K562 (cell line): ENCODE measurements around the gene SAE1. TPM values are rescaled to one million over a fixed set of nuclear protein-coding genes. Genes with fewer than 3 reads are reported as not detected.

Source experiments
- ATAC-seq: fragments of 200-7000 bp; cut with Tn5 transposase; 3 replicates; pipeline ENCODE4 v1.9.1; 2020; ENCODE audit warnings: moderate library complexity
- BruUV-seq: library from RNA; stranded (reverse); fragments of 400-500 nt; replicated peaks from 2 replicates; lab custom pipeline; 2021; lab: Mats Ljungman, UMichigan
- CTCF ChIA-PET: fragments of 300-600 bp; formaldehyde crosslinking; extraction: SDS; loops from one replicate; lab custom pipeline; 2021; ENCODE audit warnings: low intra/inter-chr PET ratio; lab: Yijun Ruan, JAX
- POLR2A ChIA-PET: fragments of 300-600, 350-650 bp; sonication (Branson Sonifier 250); formaldehyde crosslinking; extraction: SDS; loops from one replicate; lab custom pipeline; 2021; ENCODE audit warnings: antibody characterized with exemption, inconsistent platforms; lab: Yijun Ruan, JAX
- DNase-seq, 4 experiments: peaks; one replicate each; pipeline versions ENCODE4 v3.0.0 to v3.0.0-alpha.2; 2011 to 2018; ENCODE audit warnings: low spot score in 3 of 4, mixed read lengths in 3 of 4; ENCODE audit errors: extremely low read depth in 1 of 4
- FAIRE-seq: peaks from 2 replicates; lab custom pipeline; 2011; peaks lifted over from hg19 to GRCh38; lab: Jason Lieb, UNC
- H2AFZ ChIP-seq: 2 replicates; pipeline ENCODE4 v1.6.0; 2011; ENCODE audit warnings: low read depth, low read length, control low read depth, inconsistent platforms
- H3K27ac ChIP-seq: fragments of 200-600 bp; 3 replicates; pipeline ENCODE4 v1.8.0; 2011; ENCODE audit warnings: low read depth, mild to moderate bottlenecking, control low read depth, inconsistent platforms, low read length, moderate library complexity, mixed read lengths; ENCODE audit errors: extremely low read depth
- H3K27me3 ChIP-seq, 2 experiments: fragments of 300-600 bp in 1 of 2; 2 replicates in 1 of 2; 3 replicates in 1 of 2; pipeline versions ENCODE4 v1.6.0 to v1.8.0; 2011; ENCODE audit warnings: inconsistent platforms in 2 of 2, low read length in 2 of 2, mild to moderate bottlenecking in 1 of 2, mixed read lengths in 1 of 2, moderate library complexity in 1 of 2; ENCODE audit not compliant: control insufficient read depth in 2 of 2, insufficient read depth in 2 of 2
- H3K36me3 ChIP-seq: fragments of 300-600 bp; 3 replicates; pipeline ENCODE4 v1.8.0; 2011; ENCODE audit warnings: mild to moderate bottlenecking, low read length, inconsistent platforms; ENCODE audit not compliant: control insufficient read depth, insufficient read depth
- H3K4me1 ChIP-seq, 2 experiments: fragments of 200-600 bp in 1 of 2; replicated peaks in 1 of 2; 2 replicates in 1 of 2; 3 replicates in 1 of 2; pipeline versions ENCODE4 v1.5.1 to v1.8.0; 2011; ENCODE audit warnings: inconsistent platforms in 2 of 2, low read length in 2 of 2, mild to moderate bottlenecking in 1 of 2, mixed read lengths in 1 of 2, moderate library complexity in 1 of 2; ENCODE audit not compliant: control insufficient read depth in 2 of 2, insufficient read depth in 2 of 2
- H3K4me2 ChIP-seq: 2 replicates; pipeline ENCODE4 v1.6.1; 2011; ENCODE audit warnings: low read length, control low read depth, inconsistent platforms, mixed read lengths; ENCODE audit not compliant: insufficient read depth
- H3K4me3 ChIP-seq: fragments of 200-600 bp; sonication (generic), shearing (Covaris generic); 2 replicates; pipeline ENCODE4 v1.5.1; 2016; ENCODE audit warnings: control low read depth, inconsistent platforms
- H3K79me2 ChIP-seq: fragments of 200-600 bp; 3 replicates; pipeline ENCODE4 v1.8.0; 2011; ENCODE audit warnings: low read length, inconsistent platforms; ENCODE audit not compliant: control insufficient read depth, insufficient read depth
- H3K9ac ChIP-seq, 2 experiments: 2 replicates each; pipeline versions ENCODE4 v1.6.0 to v1.6.1; 2011; ENCODE audit warnings: low read depth in 2 of 2, low read length in 2 of 2, control low read depth in 1 of 2, inconsistent platforms in 1 of 2, mild to moderate bottlenecking in 1 of 2, mixed read lengths in 1 of 2; ENCODE audit not compliant: insufficient read depth in 1 of 2
- H3K9me1 ChIP-seq: one replicate; pipeline ENCODE4 v1.6.0; 2011; ENCODE audit warnings: inconsistent platforms, mild to moderate bottlenecking, low read length, moderate library complexity; ENCODE audit not compliant: control insufficient read depth, insufficient read depth
- H3K9me3 ChIP-seq: replicated peaks from 2 replicates; pipeline ENCODE4 v1.5.1; 2011; ENCODE audit warnings: low read depth, low read length, inconsistent platforms; ENCODE audit not compliant: control insufficient read depth, insufficient read depth
- H4K20me1 ChIP-seq: replicated peaks from 2 replicates; pipeline ENCODE4 v1.6.1; 2011; ENCODE audit warnings: low read length, inconsistent platforms, mixed read lengths; ENCODE audit not compliant: control insufficient read depth, insufficient read depth
- ATF3 ChIP-seq, 2 experiments: fragments of 450-650 bp in 1 of 2; sonication (generic) in 1 of 2; formaldehyde crosslinking in 1 of 2; IDR thresholded peaks in 1 of 2; conservative IDR thresholded peaks in 1 of 2; 2 replicates each; pipeline versions ENCODE4 v1.6.1 to v1.8.1; 2016 to 2023; ENCODE audit warnings: mild to moderate bottlenecking in 2 of 2, moderate library complexity in 2 of 2, inconsistent platforms in 1 of 2, missing genetic modification reagents in 1 of 2
- C11orf30 ChIP-seq: fragments of 450-650 bp; IDR thresholded peaks from 2 replicates; pipeline ENCODE4 v1.6.1; 2016; ENCODE audit warnings: low read depth, mild to moderate bottlenecking
- CUX1 ChIP-seq: fragments of 200-800 bp; sonication (Bioruptor generic); IDR thresholded peaks from 2 replicates; pipeline ENCODE4 v1.6.1; 2016; ENCODE audit warnings: missing genetic modification characterization, missing compliant biosample characterization
- KLF10 ChIP-seq: fragments of 250-450 bp; sonication (Bioruptor Pico); IDR thresholded peaks from 2 replicates; pipeline ENCODE4 v1.6.1; 2021; ENCODE audit warnings: matching md5 sums
- MAFF ChIP-seq: IDR thresholded peaks from 2 replicates; pipeline ENCODE4 v1.6.1; 2012; ENCODE audit warnings: low read length, improper control_type of control experiment
- MAFK ChIP-seq: IDR thresholded peaks from 2 replicates; pipeline ENCODE4 v1.6.1; 2011; ENCODE audit warnings: low read length, improper control_type of control experiment
- NFYB ChIP-seq: IDR thresholded peaks from 2 replicates; pipeline ENCODE4 v1.6.1; 2011; ENCODE audit warnings: mild to moderate bottlenecking, moderate library complexity; ENCODE audit not compliant: insufficient read length; ENCODE audit errors: extremely low read depth
- NKRF ChIP-seq: fragments of 450-650 bp; IDR thresholded peaks from 2 replicates; pipeline ENCODE4 v1.6.1; 2016; ENCODE audit warnings: borderline replicate concordance
- RAD21 ChIP-seq, 2 experiments: fragments of 250-450 bp in 1 of 2; fragments of 450-650 bp in 1 of 2; sonication (Bioruptor Pico) in 1 of 2; formaldehyde crosslinking in 1 of 2; IDR thresholded peaks in 1 of 2; conservative IDR thresholded peaks in 1 of 2; 2 replicates each; pipeline versions ENCODE4 v1.4.0 to v1.8.0; 2020 to 2022; ENCODE audit warnings: mild to moderate bottlenecking in 2 of 2, moderate library complexity in 1 of 2
- SETDB1 ChIP-seq: IDR thresholded peaks from one replicate; pipeline ENCODE4 v1.6.1; 2012; ENCODE audit warnings: low read length, control low read depth, inconsistent platforms
- SLC30A9 ChIP-seq: fragments of 250-450 bp; sonication (Bioruptor Pico); IDR thresholded peaks from 2 replicates; pipeline ENCODE4 v1.8.0; 2022; ENCODE audit warnings: mild to moderate bottlenecking, moderate library complexity
- SNIP1 ChIP-seq: fragments of 450-650 bp; IDR thresholded peaks from 2 replicates; pipeline ENCODE4 v1.7.1; 2017; ENCODE audit warnings: low read depth, mild to moderate bottlenecking
- XRCC4 ChIP-seq: IDR thresholded peaks from one replicate; pipeline ENCODE4 v1.6.1; 2011; ENCODE audit not compliant: insufficient read depth, insufficient read length; ENCODE audit errors: extremely low read depth
- ZFP1 ChIP-seq: fragments of 450-650 bp; formaldehyde crosslinking; IDR thresholded peaks from 2 replicates; pipeline ENCODE4 v1.4.0; 2020; ENCODE audit warnings: mild to moderate bottlenecking, mixed read lengths
- WGBS: fragments of 100-300 bp; shearing (Covaris generic); methylation state at CpG from one replicate; pipeline ENCODE4 v1.1.6; 2016; ENCODE audit warnings: low coverage, mixed read lengths; ENCODE audit not compliant: insufficient coverage; ENCODE audit errors: missing lambda C conversion rate; 5-methylcytosine and 5-hydroxymethylcytosine counted together
- in situ Hi-C: fragments of 300-500 bp; cut with MboI; formaldehyde crosslinking; loops from 4 replicates; pipeline ENCODE4 v1.15.0; 2018; ENCODE audit warnings: inconsistent platforms, mixed read lengths
- intact Hi-C: fragments of 100-400 bp; cut with micrococcal nuclease; formaldehyde crosslinking; loops from 2 replicates; pipeline ENCODE4 v1.14.2; 2022
- polyA plus RNA-seq, 8 experiments: library from polyadenylated mRNA; depleted of rRNA in 4 of 8; stranded (reverse) in 5 of 8; unstranded in 3 of 8; fragments of >200 nt; fragmentation: Nextera tagmentation in 2 of 8; fragmentation: Illumina TruSeq in 1 of 8; extraction: Ambion mirVana in 2 of 8; extraction: Trizol in 1 of 8; gene quantifications; 2 replicates each; pipeline versions ENCODE4 v1.2.1 to v1.2.3, GENCODE V29; 2011 to 2014; ENCODE audit warnings: inconsistent platforms in 1 of 8, missing spikeins in 1 of 8
- total RNA-seq, 7 experiments: library from RNA; depleted of rRNA in 6 of 7; stranded (reverse); fragments of >200 nt in 6 of 7; fragmentation: Illumina TruSeq in 2 of 7; extraction: Trizol in 2 of 7; gene quantifications; 2 replicates each; pipeline versions ENCODE4 v1.2.1 to v1.2.3, GENCODE V29; 2011 to 2021; ENCODE audit warnings: low replicate concordance in 1 of 7

SAE1 gene
- total and polyA plus RNA-seq, 9 of the 15 experiments (the other 6 are each of a cell fraction or from before 2014, with no cell fraction given): 82.8 to 299 (median 217) TPM

DNA sequence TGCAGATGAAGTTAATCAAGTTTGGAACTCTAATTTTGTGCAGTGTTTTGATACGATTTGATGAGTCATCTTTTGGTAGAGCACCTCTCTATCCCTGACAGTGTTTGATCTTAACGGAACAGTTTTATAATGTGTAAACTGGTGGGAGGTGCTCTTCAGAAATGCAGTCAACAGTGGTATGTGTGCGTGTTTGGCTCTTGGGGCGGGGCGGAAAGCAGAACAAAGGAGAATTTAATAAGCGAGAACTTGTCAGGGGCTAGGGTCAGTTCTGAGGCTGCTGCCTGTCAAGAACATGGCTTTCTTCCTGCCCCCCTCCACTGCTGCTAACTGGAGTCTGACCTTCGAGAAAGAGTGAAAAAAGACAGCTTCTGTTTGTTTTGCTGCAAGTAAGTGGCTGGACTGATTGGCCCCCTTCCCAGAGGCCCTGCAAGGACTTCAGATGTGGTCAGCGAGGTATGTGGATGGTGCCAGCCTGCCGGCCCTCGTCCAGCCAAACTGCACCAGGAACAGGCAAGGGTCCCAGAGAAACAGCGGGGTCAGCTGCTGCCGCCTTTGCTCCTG is 59.6 kb downstream of the SAE1 start:
- H3K27ac ChIP-seq: no peak overlapping the region; the same call in 2 of the 3 replicates
- H3K4me2 ChIP-seq: no peak overlapping the region
- ChIA-PET POLR2A (interaction anchor here (0.7 to 1.2 kb wide), 2 partner anchors 17 to 20 kb away, joined by 3 to 5 read pairs; no protein-coding TSS in a partner anchor), CTCF (interaction anchor here (0.7 kb wide), 1 partner anchor 340 kb away, joined by 3 read pairs; no protein-coding TSS in a partner anchor)
- WGBS: 88% methylated on average over 12 of the region's 12 CpGs
- H2AFZ ChIP-seq: no peak overlapping the region
- no peak for ATAC-seq
- no peak overlapping the region for H3K4me3 ChIP-seq
- no peaks in the 10 kb centered on the region for H3K9me3 ChIP-seq
- no TSS peak for BruUV-seq
- H3K79me2 ChIP-seq: peaks cover 7% of the 10 kb centered on the region; the same call in 2 of the 3 replicates
- in situ Hi-C loops (no loop called here), intact Hi-C loops (no loop called here)
- FAIRE-seq: peak; percentile 11
- no peaks in the 10 kb centered on the region for H4K20me1 ChIP-seq
- H3K36me3 ChIP-seq: peaks cover 68% of the 10 kb centered on the region; the same call in 2 of the 3 replicates
- H3K9ac ChIP-seq: 0 out of 4 replicates have a peak overlapping the region, but pooled peaks of 1 of the 2 experiments have one; percentile 19
- peak in 2 of 4 experiments; percentile 26 to 37 for DNase-seq
- H3K4me1 ChIP-seq: no peaks in the 10 kb centered on the region; a peak in 2 of 5 replicates
- no peaks in the 10 kb centered on the region for H3K9me1 ChIP-seq
- no peaks in the 10 kb centered on the region for H3K27me3 ChIP-seq
- no peak for TF ChIP-seq NFYB
- TF ChIP-seq SLC30A9 (CRISPR knock-in tag): no peak
- no peak for TF ChIP-seq SETDB1
- no peak for TF ChIP-seq ZFP1 (CRISPR knock-in tag)
- no peak for TF ChIP-seq RAD21 (CRISPR knock-in tag; conservative IDR thresholded peaks at IDR 0.05 in 1 of 2, IDR thresholded peaks at IDR 0.05 in 1 of 2)
- no peak for TF ChIP-seq KLF10 (CRISPR knock-in tag)
- peak; percentile 72 for TF ChIP-seq C11orf30
- peak; percentile 64 for TF ChIP-seq MAFF
- TF ChIP-seq XRCC4: no peak
- TF ChIP-seq NKRF: no peak
- TF ChIP-seq ATF3 (IDR thresholded peaks at IDR 0.05): peak; percentile 64
- no peak for TF ChIP-seq ATF3 (CRISPR knock-in tag; conservative IDR thresholded peaks at IDR 0.05)
- no peak for TF ChIP-seq CUX1
- TF ChIP-seq MAFK: peak; percentile 2; the same call in 1 of the 2 replicates
- TF ChIP-seq SNIP1: no peak
